WTC11 (cell line): Measurements from ENCODE around the gene ZC3H7B. TPM values are rescaled to one million over a fixed set of nuclear protein-coding genes. Genes with fewer than 3 reads are reported as not detected.

Experiments used
- ATF1 ChIP-seq: sonication (generic); formaldehyde crosslinking; IDR thresholded peaks from 2 replicates; pipeline ENCODE4 v1.8.1; 2023; ENCODE audit warnings: mild to moderate bottlenecking, moderate library complexity, missing genetic modification reagents
- CREB1 ChIP-seq: sonication (generic); formaldehyde crosslinking; IDR thresholded peaks from 2 replicates; pipeline ENCODE4 v1.8.0; 2023; ENCODE audit warnings: mild to moderate bottlenecking, missing genetic modification reagents
- CREM ChIP-seq: sonication (generic); formaldehyde crosslinking; IDR thresholded peaks from 2 replicates; pipeline ENCODE4 v1.8.1; 2022; ENCODE audit warnings: mild to moderate bottlenecking, missing genetic modification reagents, moderate library complexity
- CTCF ChIP-seq: fragments of 200-600 bp; IDR thresholded peaks from 2 replicates; pipeline ENCODE4 v1.8.0; 2022; ENCODE audit warnings: antibody characterized with exemption
- EMX1 ChIP-seq: fragments of 250-450 bp; sonication (Bioruptor Pico); IDR thresholded peaks from 2 replicates; pipeline ENCODE4 v1.8.0; 2021; ENCODE audit warnings: mild to moderate bottlenecking
- ESRRA ChIP-seq: sonication (generic); formaldehyde crosslinking; IDR thresholded peaks from 2 replicates; pipeline ENCODE4 v1.8.1; 2022; ENCODE audit warnings: mild to moderate bottlenecking, missing genetic modification reagents, borderline replicate concordance
- ETV6 ChIP-seq: sonication (generic); formaldehyde crosslinking; IDR thresholded peaks from 2 replicates; pipeline ENCODE4 v1.8.1; 2022; ENCODE audit warnings: mild to moderate bottlenecking, missing genetic modification reagents
- FOXJ3 ChIP-seq: sonication (generic); formaldehyde crosslinking; IDR thresholded peaks from 2 replicates; pipeline ENCODE4 v1.9.0; 2021; ENCODE audit warnings: missing genetic modification reagents, mild to moderate bottlenecking, borderline replicate concordance
- FOXK1 ChIP-seq: sonication (generic); formaldehyde crosslinking; IDR thresholded peaks from 2 replicates; pipeline ENCODE4 v1.8.0; 2022; ENCODE audit warnings: mild to moderate bottlenecking, moderate library complexity, missing genetic modification reagents
- GRHL2 ChIP-seq: fragments of 250-450 bp; sonication (Bioruptor Pico); IDR thresholded peaks from 2 replicates; pipeline ENCODE4 v1.8.0; 2022; ENCODE audit warnings: mild to moderate bottlenecking, moderate library complexity; ENCODE audit not compliant: insufficient replicate concordance, severe bottlenecking
- IRF1 ChIP-seq: sonication (generic); formaldehyde crosslinking; IDR thresholded peaks from 2 replicates; pipeline ENCODE4 v1.8.0; 2023; ENCODE audit warnings: missing genetic modification reagents
- JUN ChIP-seq: sonication (generic); formaldehyde crosslinking; IDR thresholded peaks from 2 replicates; pipeline ENCODE4 v1.8.0; 2023; ENCODE audit warnings: mild to moderate bottlenecking, missing genetic modification reagents
- MXD4 ChIP-seq: fragments of 250-450 bp; sonication (Bioruptor Pico); IDR thresholded peaks from 2 replicates; pipeline ENCODE4 v1.8.0; 2021; ENCODE audit warnings: mild to moderate bottlenecking, moderate library complexity, borderline replicate concordance
- MYBL2 ChIP-seq: sonication (generic); formaldehyde crosslinking; IDR thresholded peaks from 2 replicates; pipeline ENCODE4 v1.8.1; 2023; ENCODE audit warnings: mild to moderate bottlenecking, moderate library complexity, missing genetic modification reagents
- NFYB ChIP-seq: sonication (generic); formaldehyde crosslinking; conservative IDR thresholded peaks from 2 replicates; pipeline ENCODE4 v1.8.0; 2022; ENCODE audit warnings: low read depth, missing genetic modification reagents
- NR3C1 ChIP-seq: sonication (generic); formaldehyde crosslinking; conservative IDR thresholded peaks from 2 replicates; pipeline ENCODE4 v1.8.1; 2023; ENCODE audit warnings: low read depth, mild to moderate bottlenecking, missing genetic modification reagents
- PREB ChIP-seq: sonication (generic); formaldehyde crosslinking; IDR thresholded peaks from 2 replicates; pipeline ENCODE4 v1.8.1; 2022; ENCODE audit warnings: mild to moderate bottlenecking, missing genetic modification reagents, moderate library complexity, borderline replicate concordance
- PRRX2 ChIP-seq: fragments of 250-450 bp; sonication (Bioruptor Pico); IDR thresholded peaks from 2 replicates; pipeline ENCODE4 v1.8.0; 2021; ENCODE audit warnings: mild to moderate bottlenecking
- SMAD3 ChIP-seq: sonication (generic); formaldehyde crosslinking; IDR thresholded peaks from 2 replicates; pipeline ENCODE4 v1.8.0; 2022; ENCODE audit warnings: missing genetic modification reagents, mild to moderate bottlenecking, borderline replicate concordance
- SOX15 ChIP-seq: fragments of 250-450 bp; sonication (Bioruptor Pico); IDR thresholded peaks from 2 replicates; pipeline ENCODE4 v1.9.0; 2021; ENCODE audit warnings: mild to moderate bottlenecking
- SP1 ChIP-seq: sonication (generic); formaldehyde crosslinking; conservative IDR thresholded peaks from 2 replicates; pipeline ENCODE4 v1.8.1; 2022; ENCODE audit warnings: missing genetic modification reagents
- ZMAT4 ChIP-seq: fragments of 250-450 bp; sonication (Bioruptor Pico); IDR thresholded peaks from 2 replicates; pipeline ENCODE4 v1.9.0; 2021; ENCODE audit warnings: mild to moderate bottlenecking
- ZNF121 ChIP-seq: sonication (generic); formaldehyde crosslinking; IDR thresholded peaks from 2 replicates; pipeline ENCODE4 v1.8.0; 2023; ENCODE audit warnings: missing genetic modification reagents
- ZNF219 ChIP-seq: sonication (generic); formaldehyde crosslinking; IDR thresholded peaks from 2 replicates; pipeline ENCODE4 v1.8.0; 2023; ENCODE audit warnings: missing genetic modification reagents, mild to moderate bottlenecking, borderline replicate concordance
- ZNF232 ChIP-seq: sonication (generic); formaldehyde crosslinking; IDR thresholded peaks from 2 replicates; pipeline ENCODE4 v1.8.0; 2022; ENCODE audit warnings: mild to moderate bottlenecking, missing genetic modification reagents
- ZNF317 ChIP-seq: sonication (generic); formaldehyde crosslinking; IDR thresholded peaks from 2 replicates; pipeline ENCODE4 v1.8.1; 2023; ENCODE audit warnings: low read depth, mild to moderate bottlenecking, moderate library complexity, missing genetic modification reagents, borderline replicate concordance
- ZNF416 ChIP-seq: fragments of 250-450 bp; sonication (Bioruptor Pico); IDR thresholded peaks from 2 replicates; pipeline ENCODE4 v1.9.0; 2021; ENCODE audit warnings: mild to moderate bottlenecking, inconsistent platforms
- ZNF671 ChIP-seq: fragments of 250-450 bp; sonication (Bioruptor Pico); IDR thresholded peaks from 2 replicates; pipeline ENCODE4 v1.8.0; 2021; ENCODE audit warnings: mild to moderate bottlenecking
- total RNA-seq: library from RNA; stranded (reverse); gene quantifications from 3 replicates; pipeline ENCODE4 v1.2.3, GENCODE V29; 2021
- TF ChIP-seq, protein P1 (sequence below): sonication (generic); formaldehyde crosslinking; IDR thresholded peaks from 2 replicates; pipeline ENCODE4 v1.8.0; 2022; ENCODE audit warnings: mild to moderate bottlenecking, missing genetic modification reagents
- TF ChIP-seq, protein P2 (sequence below): fragments of 250-450 bp; sonication (Bioruptor Pico); conservative IDR thresholded peaks from 2 replicates; pipeline ENCODE4 v1.9.0; 2021; ENCODE audit warnings: mild to moderate bottlenecking
- TF ChIP-seq, protein P3 (sequence below): sonication (generic); formaldehyde crosslinking; IDR thresholded peaks from 2 replicates; pipeline ENCODE4 v1.8.0; 2022; ENCODE audit warnings: mild to moderate bottlenecking, missing genetic modification reagents

ZC3H7B gene
- total RNA-seq, 1 experiment from 2014 or later: 64.7 TPM

GRCh38 chr22:41285820-41286638 lies 15.3 kb upstream of the ZC3H7B start, which contains the start of gene RANGAP1 (continued):
- TF ChIP-seq PREB (CRISPR knock-in tag) (peak; percentile 49; the same call in 1 of the 2 replicates), FOXJ3 (no peak), SP1 (CRISPR knock-in tag) (peak; percentile 65), IRF1 (CRISPR knock-in tag) (no peak), ETV6 (CRISPR knock-in tag) (peak; percentile 31; the same call in 1 of the 2 replicates), CTCF (no peak), ATF1 (no peak), ZNF121 (CRISPR knock-in tag) (no peak), PRRX2 (CRISPR knock-in tag) (no peak), CREM (peak; percentile 36; the same call in 1 of the 2 replicates), ZNF232 (CRISPR knock-in tag) (peak; percentile 37; the same call in 1 of the 2 replicates), ZNF671 (CRISPR knock-in tag) (no peak), ZMAT4 (CRISPR knock-in tag) (no peak), ZNF219 (no peak), FOXK1 (CRISPR knock-in tag) (peak; percentile 81), GRHL2 (CRISPR knock-in tag) (no peak), NFYB (peak; percentile 49; the same call in 1 of the 2 replicates), MXD4 (CRISPR knock-in tag) (no peak), SMAD3 (CRISPR knock-in tag) (peak; percentile 70; the same call in 1 of the 2 replicates), MYBL2 (CRISPR knock-in tag) (peak; percentile 100), CREB1 (no peak), SOX15 (CRISPR knock-in tag) (no peak), ESRRA (CRISPR knock-in tag) (peak; percentile 75; the same call in 1 of the 2 replicates), EMX1 (CRISPR knock-in tag) (no peak), ZNF416 (CRISPR knock-in tag) (peak; percentile 24; the same call in 1 of the 2 replicates), ZNF317 (CRISPR knock-in tag) (0 out of 2 replicates have a peak, but pooled peaks have one; percentile 30), NR3C1 (CRISPR knock-in tag) (peak; percentile 79; the same call in 1 of the 2 replicates), JUN (CRISPR knock-in tag) (0 out of 2 replicates have a peak, but pooled peaks have one; percentile 19)
- TF ChIP-seq, protein P1, sequence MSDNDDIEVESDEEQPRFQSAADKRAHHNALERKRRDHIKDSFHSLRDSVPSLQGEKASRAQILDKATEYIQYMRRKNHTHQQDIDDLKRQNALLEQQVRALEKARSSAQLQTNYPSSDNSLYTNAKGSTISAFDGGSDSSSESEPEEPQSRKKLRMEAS (CRISPR knock-in tag): peak; percentile 91
- TF ChIP-seq, protein P2, sequence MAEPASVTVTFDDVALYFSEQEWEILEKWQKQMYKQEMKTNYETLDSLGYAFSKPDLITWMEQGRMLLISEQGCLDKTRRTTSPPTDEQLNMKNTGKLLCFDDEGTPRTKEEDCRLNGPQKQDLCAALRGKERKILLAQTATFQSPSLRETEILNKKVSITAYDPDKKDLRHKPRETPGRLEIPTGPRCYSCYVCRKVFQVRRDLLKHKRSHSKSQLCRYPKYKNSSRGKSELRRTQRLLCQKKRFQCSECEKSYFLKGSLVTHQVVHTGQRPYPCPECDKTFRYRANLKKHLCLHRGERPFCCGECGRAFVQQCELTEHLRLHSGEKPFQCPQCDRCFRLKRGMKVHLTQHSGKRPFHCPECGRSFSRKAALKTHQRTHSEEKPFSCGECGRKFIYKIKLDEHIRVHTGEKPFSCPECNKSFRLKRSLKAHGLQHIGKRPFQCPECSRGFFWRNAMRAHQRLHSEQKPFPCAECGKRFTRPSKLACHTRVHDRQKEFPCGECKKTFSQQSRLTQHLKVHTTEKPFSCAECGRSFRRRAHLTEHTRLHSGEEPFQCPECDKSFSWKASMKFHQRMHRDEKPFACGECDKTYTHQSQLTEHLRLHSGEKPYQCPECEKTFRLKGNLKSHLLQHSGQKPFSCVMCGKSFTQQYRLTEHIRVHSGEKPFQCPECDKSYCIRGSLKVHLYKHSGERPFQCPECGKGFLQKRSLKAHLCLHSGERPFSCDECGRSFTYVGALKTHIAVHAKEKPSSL (CRISPR knock-in tag): no peak
- TF ChIP-seq, protein P3, sequence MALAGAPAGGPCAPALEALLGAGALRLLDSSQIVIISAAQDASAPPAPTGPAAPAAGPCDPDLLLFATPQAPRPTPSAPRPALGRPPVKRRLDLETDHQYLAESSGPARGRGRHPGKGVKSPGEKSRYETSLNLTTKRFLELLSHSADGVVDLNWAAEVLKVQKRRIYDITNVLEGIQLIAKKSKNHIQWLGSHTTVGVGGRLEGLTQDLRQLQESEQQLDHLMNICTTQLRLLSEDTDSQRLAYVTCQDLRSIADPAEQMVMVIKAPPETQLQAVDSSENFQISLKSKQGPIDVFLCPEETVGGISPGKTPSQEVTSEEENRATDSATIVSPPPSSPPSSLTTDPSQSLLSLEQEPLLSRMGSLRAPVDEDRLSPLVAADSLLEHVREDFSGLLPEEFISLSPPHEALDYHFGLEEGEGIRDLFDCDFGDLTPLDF (CRISPR knock-in tag): no peak
